IMR-90 (cell line): ENCODE results near the gene PTPRG. TPM values are rescaled to one million over a fixed set of nuclear protein-coding genes. Genes with fewer than 3 reads are reported as not detected.

ENCODE experiments used
- ATAC-seq: fragments of 200-7000 bp; cut with Tn5 transposase; 2 replicates; pipeline ENCODE4 v1.9.1; 2020; ENCODE audit warnings: low read depth, mild to moderate bottlenecking, moderate library complexity
- BruUV-seq: library from RNA; stranded (reverse); fragments of 400-500 nt; replicated peaks from 2 replicates; lab custom pipeline; 2021; lab: Mats Ljungman, UMichigan
- CTCF ChIA-PET: fragments of 300-600 bp; formaldehyde crosslinking; extraction: SDS; loops from one replicate; lab custom pipeline; 2021; ENCODE audit warnings: antibody characterized with exemption; lab: Yijun Ruan, JAX
- POLR2A ChIA-PET: fragments of 300-600 bp; sonication (Branson Sonifier 250); formaldehyde crosslinking; loops from one replicate; lab custom pipeline; 2022; ENCODE audit warnings: antibody characterized with exemption; ENCODE audit not compliant: unreplicated experiment; lab: Charles Lee
- DNase-seq: peaks from one replicate; pipeline ENCODE4 v3.0.0; 2013
- H2AFZ ChIP-seq: replicated peaks from 2 replicates; pipeline ENCODE3; 2013; ENCODE audit warnings: low read length, mild to moderate bottlenecking; ENCODE audit not compliant: poor library complexity
- H2AK5ac ChIP-seq: 2 replicates; pipeline ENCODE4 v1.6.1; 2013; ENCODE audit warnings: low read depth, low read length, inconsistent platforms
- H2AK9ac ChIP-seq: replicated peaks from 2 replicates; pipeline ENCODE3; 2013; ENCODE audit warnings: mild to moderate bottlenecking, low read depth, low read length, moderate library complexity; ENCODE audit not compliant: poor library complexity
- H2BK120ac ChIP-seq: 2 replicates; pipeline ENCODE4 v1.6.1; 2013; ENCODE audit warnings: low read depth, low read length, inconsistent platforms
- H2BK15ac ChIP-seq: 3 replicates; pipeline ENCODE4 v1.6.1; 2013; ENCODE audit warnings: low read depth, low read length, inconsistent platforms
- H2BK20ac ChIP-seq: 2 replicates; pipeline ENCODE4 v1.6.1; 2013; ENCODE audit warnings: low read depth, mild to moderate bottlenecking, inconsistent platforms, low read length, moderate library complexity
- H2BK5ac ChIP-seq: 2 replicates; pipeline ENCODE4 v1.6.1; 2013; ENCODE audit warnings: mild to moderate bottlenecking, low read depth, low read length, inconsistent platforms; ENCODE audit not compliant: poor library complexity, severe bottlenecking
- H3K14ac ChIP-seq: replicated peaks from 2 replicates; pipeline ENCODE4 v1.6.1; 2013; ENCODE audit warnings: low read depth, low read length, inconsistent platforms
- H3K18ac ChIP-seq: 2 replicates; pipeline ENCODE4 v1.6.1; 2013; ENCODE audit warnings: low read depth, low read length, control low read depth
- H3K23ac ChIP-seq: 2 replicates; pipeline ENCODE4 v1.6.1; 2013; ENCODE audit warnings: low read depth, low read length, inconsistent platforms
- H3K27ac ChIP-seq: 2 replicates; pipeline ENCODE4 v1.5.1; 2013; ENCODE audit warnings: mild to moderate bottlenecking, control low read depth, low read length; ENCODE audit not compliant: insufficient read depth
- H3K27me3 ChIP-seq: 2 replicates; pipeline ENCODE4 v1.6.1; 2013; ENCODE audit warnings: low read length; ENCODE audit not compliant: control insufficient read depth, insufficient read depth
- H3K36me3 ChIP-seq: 2 replicates; pipeline ENCODE4 v1.6.1; 2013; ENCODE audit warnings: low read length, mixed read lengths; ENCODE audit not compliant: control insufficient read depth, insufficient read depth
- H3K4ac ChIP-seq: 2 replicates; pipeline ENCODE4 v1.6.1; 2013; ENCODE audit warnings: low read depth, low read length, inconsistent platforms
- H3K4me1 ChIP-seq: 2 replicates; pipeline ENCODE4 v1.6.1; 2013; ENCODE audit warnings: low read length, mixed read lengths; ENCODE audit not compliant: control insufficient read depth, insufficient read depth
- H3K4me2 ChIP-seq: 2 replicates; pipeline ENCODE4 v1.6.1; 2013; ENCODE audit warnings: low read depth, mild to moderate bottlenecking, control low read depth, low read length, moderate library complexity
- H3K4me3 ChIP-seq: 2 replicates; pipeline ENCODE4 v1.5.1; 2013; ENCODE audit warnings: low read depth, mild to moderate bottlenecking, control low read depth, low read length, moderate library complexity; ENCODE audit not compliant: insufficient read depth
- H3K56ac ChIP-seq: 2 replicates; pipeline ENCODE4 v1.6.1; 2013; ENCODE audit warnings: low read length, inconsistent platforms; ENCODE audit not compliant: insufficient read depth; ENCODE audit errors: extremely low read depth
- H3K79me1 ChIP-seq, 2 experiments: 2 replicates each; pipeline ENCODE4 v1.6.1; 2013; ENCODE audit warnings: low read length in 2 of 2, inconsistent platforms in 1 of 2, low read depth in 1 of 2
- H3K9ac ChIP-seq: 2 replicates; pipeline ENCODE4 v1.6.1; 2013; ENCODE audit warnings: low read depth, low read length, control low read depth
- H3K9me1 ChIP-seq: 2 replicates; pipeline ENCODE4 v1.6.1; 2013; ENCODE audit warnings: low read length, inconsistent platforms; ENCODE audit not compliant: insufficient read depth
- H3K9me3 ChIP-seq: 2 replicates; pipeline ENCODE4 v1.6.1; 2013; ENCODE audit warnings: low read length; ENCODE audit not compliant: control insufficient read depth, insufficient read depth
- H4K20me1 ChIP-seq: 2 replicates; pipeline ENCODE4 v1.6.1; 2013; ENCODE audit warnings: low read length, inconsistent platforms; ENCODE audit not compliant: insufficient read depth
- H4K5ac ChIP-seq: 2 replicates; pipeline ENCODE4 v1.6.1; 2013; ENCODE audit warnings: mild to moderate bottlenecking, low read depth, low read length, control low read depth
- H4K8ac ChIP-seq, 2 experiments: 2 replicates each; pipeline ENCODE4 v1.6.1; 2013; ENCODE audit warnings: low read depth in 2 of 2, low read length in 2 of 2, control low read depth in 1 of 2, inconsistent platforms in 1 of 2
- H4K91ac ChIP-seq: 2 replicates; pipeline ENCODE4 v1.6.1; 2013; ENCODE audit warnings: low read depth, low read length, inconsistent platforms; ENCODE audit not compliant: insufficient read depth
- CEBPB ChIP-seq: IDR thresholded peaks from 2 replicates; pipeline ENCODE4 v1.6.1; 2012; ENCODE audit warnings: low read depth, low read length, improper control_type of control experiment
- CTCF ChIP-seq: conservative IDR thresholded peaks from 2 replicates; pipeline ENCODE4 v1.5.1; 2012; ENCODE audit warnings: mild to moderate bottlenecking, low read depth, low read length, improper control_type of control experiment
- FOS ChIP-seq: fragments of 150-350 bp; IDR thresholded peaks from 2 replicates; pipeline ENCODE4 v1.6.1; 2016; ENCODE audit warnings: low read depth, low read length
- RAD21 ChIP-seq: IDR thresholded peaks from 2 replicates; pipeline ENCODE4 v1.6.1; 2012; ENCODE audit warnings: low read length, improper control_type of control experiment
- WGBS, 2 experiments: methylation state at CpG; one replicate each; pipeline versions ENCODE4 v1.1.5 to v1.1.7; 2013; ENCODE audit warnings: missing lambda C conversion rate in 2 of 2; ENCODE audit not compliant: insufficient read length in 1 of 2; ENCODE audit errors: extremely low coverage in 2 of 2; 5-methylcytosine and 5-hydroxymethylcytosine counted together
- dilution Hi-C: fragments of 300-500 bp; cut with HindIII; formaldehyde crosslinking; loops from one replicate; pipeline ENCODE4 v1.14.3; 2018; ENCODE audit warnings: low sequenced_read_pairs; ENCODE audit not compliant: unreplicated experiment
- in situ Hi-C: fragments of 300-500 bp; cut with MboI; formaldehyde crosslinking; loops from 3 replicates; pipeline ENCODE4 v1.14.3; 2019; ENCODE audit warnings: low sequenced_read_pairs, inconsistent platforms, mixed read lengths
- intact Hi-C: fragments of 100-400 bp; cut with micrococcal nuclease; formaldehyde crosslinking; loops from 2 replicates; pipeline ENCODE4 v1.10.0; 2022
- polyA plus RNA-seq, 3 experiments: library from polyadenylated mRNA; depleted of rRNA; stranded (reverse); fragments of >200 nt; gene quantifications; 2 replicates each; pipeline ENCODE4 v1.2.3, GENCODE V29; 2012; ENCODE audit warnings: low replicate concordance in 1 of 3
- total RNA-seq: library from RNA; depleted of rRNA; stranded (reverse); fragments of >200 nt; gene quantifications from 2 replicates; pipeline ENCODE4 v1.2.3, GENCODE V29; 2012

Gene PTPRG
- total and polyA plus RNA-seq, 2 of the 4 experiments (the other 2 are of a cell fraction), result 7.7 to 31.0 TPM

- no peak overlapping the region for H3K14ac ChIP-seq
- H3K36me3 ChIP-seq, result no peaks in the 10 kb centered on the region
- H3K79me1 ChIP-seq, result peaks cover 6 to 31% of the 10 kb centered on the region in 2 experiments; a peak in 3 of 4 replicates
- no peak overlapping the region for H2AFZ ChIP-seq
- BruUV-seq, result no TSS peak
- no peak overlapping the region for H3K23ac ChIP-seq
- H3K9me1 ChIP-seq, result peaks cover 4% of the 10 kb centered on the region; the same call in 1 of the 2 replicates
- peak overlapping the region; percentile 48; the same call in 1 of the 2 replicates for H3K4me2 ChIP-seq
- no peak overlapping the region for H4K5ac ChIP-seq
- H3K4ac ChIP-seq, result no peak overlapping the region
- peak; percentile 68 for ATAC-seq
- no peak overlapping the region for H2AK9ac ChIP-seq
- peaks cover 8% of the 10 kb centered on the region for H3K4me1 ChIP-seq
- ChIA-PET POLR2A (no interaction called here), CTCF (no interaction called here)
- H3K18ac ChIP-seq, result peak overlapping the region; percentile 67; the same call in 1 of the 2 replicates
- dilution Hi-C loops, result no loop called here
- no peak overlapping the region for H2BK20ac ChIP-seq
- H3K4me3 ChIP-seq, result no peak overlapping the region
- H3K27me3 ChIP-seq, result no peaks in the 10 kb centered on the region
- in situ Hi-C loops, result no loop called here
- no peak overlapping the region for H4K91ac ChIP-seq
- peaks cover 18% of the 10 kb centered on the region for H4K20me1 ChIP-seq
- no peak overlapping the region for H3K56ac ChIP-seq
- intact Hi-C loops, result no loop called here
- no peak overlapping the region for H4K8ac ChIP-seq
- peak; percentile 77 for DNase-seq
- no peak overlapping the region for H3K27ac ChIP-seq
- H3K9me3 ChIP-seq, result no peaks in the 10 kb centered on the region
- H2BK15ac ChIP-seq, result no peak overlapping the region
- WGBS, 2 experiments, result no CpG with 5 or more reads among the region's 1 CpG
- H2AK5ac ChIP-seq, result no peak overlapping the region
- no peak overlapping the region for H2BK120ac ChIP-seq
- TF ChIP-seq FOS (no peak), CEBPB (peak; percentile 1; the same call in 1 of the 2 replicates), CTCF (no peak), RAD21 (no peak)
- no peak overlapping the region for H3K9ac ChIP-seq
- H2BK5ac ChIP-seq, result no peak overlapping the region
These were observed 211.1 kb downstream of the PTPRG start for GRCh38 chr3:61772456-61772855.
